ENCODE results near the gene TRAK1.

The TRAK1 gene

GRCh38 chr3:42067326-42067725 is 23.8 kb upstream of the TRAK1 start:
- DNase-seq, result no peak

- DNase-seq, result no peak
These were observed 22.7 kb upstream of the TRAK1 start for GRCh38 chr3:42068303-42069088.

GRCh38 chr3:42070089-42070488 is 21.1 kb upstream of the TRAK1 start:
- DNase-seq, result no peak

- no peak for DNase-seq
These were observed 20.6 kb upstream of the TRAK1 start for GRCh38 chr3:42070524-42070923.

GRCh38 chr3:42071904-42072812 is 19.0 kb upstream of the TRAK1 start:
- no peak for DNase-seq

- no peak for DNase-seq
These were observed 18.3 kb upstream of the TRAK1 start for GRCh38 chr3:42072831-42073301.

GRCh38 chr3:42077785-42078184 is 13.4 kb upstream of the TRAK1 start:
- no peak for DNase-seq

GRCh38 chr3:42078677-42079076 is 12.5 kb upstream of the TRAK1 start:
- DNase-seq, result no peak

- no peak for DNase-seq
These were observed 11.3 kb upstream of the TRAK1 start for GRCh38 chr3:42079701-42080452.

GRCh38 chr3:42080453-42080872 is 10.7 kb upstream of the TRAK1 start:
- DNase-seq, result no peak

GRCh38 chr3:42081838-42082473 is 9.2 kb upstream of the TRAK1 start:
- DNase-seq, result no peak

- DNase-seq, result no peak
These were observed 6.6 kb upstream of the TRAK1 start for GRCh38 chr3:42084586-42084985.

- DNase-seq, result no peak
These were observed 5.3 kb upstream of the TRAK1 start for GRCh38 chr3:42085641-42086376.

GRCh38 chr3:42088803-42089530 is 2.2 kb upstream of the TRAK1 start:
- DNase-seq, result no peak

GRCh38 chr3:42092006-42092405 is 849 bp downstream of the TRAK1 start:
- DNase-seq, result no peak

GRCh38 chr3:42094128-42094527 is 3.0 kb downstream of the TRAK1 start:
- no peak for DNase-seq

GRCh38 chr3:42094691-42095391 is 3.7 kb downstream of the TRAK1 start:
- no peak for DNase-seq

- no peak for DNase-seq
These were observed 4.4 kb downstream of the TRAK1 start for GRCh38 chr3:42095540-42095939.

- DNase-seq, result no peak
These were observed 5.8 kb downstream of the TRAK1 start for GRCh38 chr3:42096796-42097565.

- DNase-seq, result no peak
These were observed 6.4 kb downstream of the TRAK1 start for GRCh38 chr3:42097566-42097946.
